MV-4-11 (cell line): ENCODE measurements around the gene PIP.
"Not testable (repeated sequence)": the region's sequence is repeated elsewhere in the genome, so short reads cannot be mapped to it uniquely, and the experiment has no call there.

ENCODE experiments used
- DNase-seq: peaks from one replicate; lab custom pipeline; 2025; lab: John Stamatoyannopoulos, UW

PIP gene, protein sequence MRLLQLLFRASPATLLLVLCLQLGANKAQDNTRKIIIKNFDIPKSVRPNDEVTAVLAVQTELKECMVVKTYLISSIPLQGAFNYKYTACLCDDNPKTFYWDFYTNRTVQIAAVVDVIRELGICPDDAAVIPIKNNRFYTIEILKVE

DNA sequence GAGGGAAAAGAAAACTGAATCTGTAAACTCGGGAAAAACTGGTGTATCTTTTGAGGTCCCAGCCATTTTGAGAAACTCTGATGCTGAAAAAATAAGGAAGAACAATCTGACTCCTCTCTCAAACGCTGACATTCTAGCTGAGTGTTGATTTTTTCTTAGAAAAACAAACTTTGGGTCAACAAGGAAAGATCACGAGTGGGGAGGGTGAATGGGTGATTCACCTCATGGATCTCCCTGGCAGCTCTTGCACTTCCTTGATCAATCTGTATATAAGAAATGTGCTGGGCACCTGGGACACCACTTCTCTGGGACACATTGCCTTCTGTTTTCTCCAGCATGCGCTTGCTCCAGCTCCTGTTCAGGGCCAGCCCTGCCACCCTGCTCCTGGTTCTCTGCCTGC is at the start of gene PIP:
Gene PIP, plus strand, starts transcription at position 297 of the 400 bp plus-strand sequence. Its CDS starts 40 bp downstream, at position 337.
- DNase-seq: no peak

DNA sequence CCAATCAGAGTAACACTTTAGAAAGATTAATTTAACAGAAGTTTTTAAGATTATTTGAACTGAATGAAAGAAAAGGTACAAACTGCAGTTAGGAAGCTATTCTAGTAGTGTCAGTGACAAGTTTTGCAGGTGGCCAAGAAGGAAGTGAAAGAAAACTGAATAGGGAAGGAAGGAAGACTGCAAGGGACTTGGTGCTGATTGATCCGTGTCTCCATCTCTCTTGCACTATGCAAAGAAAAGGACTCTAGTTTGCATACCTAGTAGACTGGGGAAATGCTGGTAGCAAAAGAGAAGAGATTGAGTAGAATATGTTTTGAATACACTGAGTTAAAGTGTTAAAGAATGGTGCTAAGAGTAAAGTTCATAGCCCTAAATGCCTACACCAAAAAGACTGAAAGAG is 46.8 kb upstream of the PIP start:
- peak; percentile 79 for DNase-seq

DNA sequence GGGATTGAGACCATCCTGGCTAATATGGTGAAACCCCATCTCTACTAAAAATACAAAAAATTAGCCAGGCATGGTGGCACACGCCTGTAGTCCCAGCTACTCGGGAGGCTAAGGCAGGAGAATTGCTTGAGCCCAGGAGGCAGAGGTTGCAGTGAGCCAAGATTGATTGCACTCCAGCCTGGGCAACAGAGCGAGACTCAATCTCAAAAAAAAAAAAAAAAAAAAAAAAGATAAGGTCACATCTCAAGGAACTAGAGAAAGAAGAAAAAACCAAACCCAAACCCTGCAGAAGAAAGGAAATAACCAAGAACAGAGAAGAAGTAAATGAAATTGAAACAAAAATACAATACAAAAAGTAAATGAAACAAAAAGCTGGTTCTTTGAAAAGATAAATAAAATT is 46.3 kb upstream of the PIP start:
- not testable (repeated sequence) for DNase-seq

DNA sequence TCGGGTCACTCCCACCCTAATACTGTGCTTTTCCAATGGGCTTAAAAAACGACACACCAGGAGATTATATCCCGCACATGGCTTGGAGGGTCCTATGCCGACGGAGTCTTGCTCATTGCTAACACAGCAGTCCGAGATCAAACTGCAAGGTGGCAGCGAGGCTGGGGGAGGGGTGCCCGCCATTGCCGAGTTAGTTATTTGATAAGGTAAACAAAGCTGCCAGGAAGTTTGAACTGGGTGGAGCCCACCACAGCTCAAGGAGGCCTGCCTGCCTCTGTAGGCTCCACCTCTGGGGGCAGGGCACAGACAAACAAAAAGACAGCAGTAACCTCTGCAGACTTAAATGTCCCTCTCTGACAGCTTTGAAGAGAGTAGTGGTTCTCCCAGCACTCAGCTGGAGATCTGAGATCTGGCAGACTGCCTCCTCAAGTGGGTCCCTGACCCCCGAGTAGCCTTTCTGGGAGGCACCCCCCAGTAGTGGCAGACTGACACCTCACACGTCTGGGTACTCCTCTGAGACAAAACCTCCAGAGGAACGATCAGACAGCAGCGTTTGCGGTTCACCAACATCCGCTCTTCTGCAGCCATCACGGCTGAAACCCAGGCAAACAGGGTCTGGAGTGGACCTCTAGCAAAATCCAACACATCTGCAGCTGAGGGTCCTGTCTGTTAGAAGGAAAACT is 43.2 kb upstream of the PIP start:
- DNase-seq: not testable (repeated sequence)

DNA sequence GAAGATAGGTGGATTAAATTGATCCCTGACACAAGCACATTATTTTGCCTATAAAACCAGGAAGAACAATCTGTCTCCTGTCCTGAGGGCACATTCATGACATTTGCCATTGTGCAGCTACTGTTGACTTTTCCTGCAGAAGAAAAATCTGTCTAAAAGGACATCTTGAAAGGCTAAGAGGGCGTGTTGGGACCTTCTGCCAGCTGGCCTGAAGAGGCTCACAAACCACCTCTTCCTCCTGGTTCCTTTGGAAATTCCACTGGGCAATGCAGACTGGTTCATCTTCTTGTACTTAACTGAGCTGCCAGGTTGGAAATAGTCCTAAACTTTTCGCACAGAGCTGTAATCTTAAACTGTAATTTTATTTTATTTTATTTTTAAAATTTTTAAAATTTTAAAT is 35.7 kb upstream of the PIP start:
- DNase-seq: no peak

DNA sequence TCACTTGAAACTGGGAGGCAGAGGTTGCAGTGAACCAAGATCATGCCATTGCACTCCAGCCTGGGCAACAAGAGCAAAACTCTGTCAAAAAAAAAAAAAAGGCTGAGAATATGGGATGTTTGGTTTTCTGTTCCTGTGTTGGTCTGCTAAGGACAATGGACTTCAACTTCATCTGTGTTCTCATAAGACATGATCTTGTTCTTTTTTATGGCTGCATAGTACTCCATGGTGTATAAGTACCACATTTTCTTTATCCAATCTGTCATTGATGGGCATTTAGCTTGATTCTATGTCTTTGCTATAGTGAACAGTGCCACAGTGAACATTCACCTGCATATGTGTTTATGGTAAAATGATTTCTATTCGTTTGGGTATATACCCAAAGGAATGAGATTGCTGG is 32.3 kb upstream of the PIP start:
- not testable (repeated sequence) for DNase-seq

DNA sequence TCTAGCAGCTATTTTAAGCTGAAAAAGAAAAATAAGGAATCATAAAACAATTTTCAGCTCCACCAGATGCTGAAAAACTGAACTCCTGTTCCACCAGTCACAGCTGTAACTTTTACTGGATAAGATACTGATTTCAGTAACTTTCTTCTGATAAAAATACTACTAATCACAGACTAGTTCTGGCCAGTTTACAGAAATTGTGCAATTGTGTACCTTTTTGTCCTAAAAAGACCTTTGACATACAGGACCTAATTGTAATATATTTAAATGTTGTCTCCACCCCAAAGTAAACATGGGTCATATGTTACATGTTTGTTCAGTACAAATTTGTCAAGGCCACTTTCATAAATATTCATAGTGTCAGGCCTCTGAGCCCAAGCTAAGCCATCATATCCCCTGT is 27.1 kb upstream of the PIP start:
- no peak for DNase-seq

DNA sequence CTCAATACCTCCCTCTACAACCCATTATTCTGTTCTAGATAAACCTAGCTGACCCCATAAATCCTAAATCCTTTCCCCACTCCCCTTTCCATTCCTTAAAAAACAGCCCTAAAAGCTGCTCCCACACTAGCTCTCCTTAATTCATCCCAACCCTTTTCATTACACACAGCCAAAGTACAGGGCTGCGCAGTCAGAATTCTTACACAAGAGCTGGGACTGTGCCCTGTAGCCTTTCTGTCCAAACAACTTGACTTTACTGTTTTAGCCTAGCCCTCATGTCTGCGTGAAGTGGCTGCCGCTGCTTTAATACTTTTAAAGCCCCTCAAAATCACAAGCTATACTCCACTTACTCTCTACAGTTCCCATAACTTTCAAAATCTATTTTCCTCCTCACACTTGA is 23.9 kb upstream of the PIP start:
- not testable (repeated sequence) for DNase-seq

DNA sequence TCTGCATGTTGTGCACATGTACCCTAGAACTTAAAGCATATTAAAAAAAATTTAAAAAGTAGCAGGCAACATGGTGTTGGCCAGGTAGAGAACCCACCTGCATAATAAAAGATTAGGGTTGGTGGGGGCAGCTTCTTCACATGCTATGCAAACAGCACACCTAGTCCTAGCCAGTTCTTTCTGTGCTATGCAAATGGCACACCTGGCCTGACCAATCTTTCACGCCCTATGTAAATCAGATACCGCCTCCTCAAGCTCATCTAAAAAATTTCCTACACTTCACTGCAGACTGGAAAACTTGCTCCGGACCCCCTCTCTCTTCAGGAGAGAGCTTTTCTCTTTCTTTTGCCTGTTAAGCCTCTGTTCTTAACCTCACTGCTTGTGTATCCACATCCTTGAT is 14.5 kb upstream of the PIP start:
- DNase-seq: no peak

DNA sequence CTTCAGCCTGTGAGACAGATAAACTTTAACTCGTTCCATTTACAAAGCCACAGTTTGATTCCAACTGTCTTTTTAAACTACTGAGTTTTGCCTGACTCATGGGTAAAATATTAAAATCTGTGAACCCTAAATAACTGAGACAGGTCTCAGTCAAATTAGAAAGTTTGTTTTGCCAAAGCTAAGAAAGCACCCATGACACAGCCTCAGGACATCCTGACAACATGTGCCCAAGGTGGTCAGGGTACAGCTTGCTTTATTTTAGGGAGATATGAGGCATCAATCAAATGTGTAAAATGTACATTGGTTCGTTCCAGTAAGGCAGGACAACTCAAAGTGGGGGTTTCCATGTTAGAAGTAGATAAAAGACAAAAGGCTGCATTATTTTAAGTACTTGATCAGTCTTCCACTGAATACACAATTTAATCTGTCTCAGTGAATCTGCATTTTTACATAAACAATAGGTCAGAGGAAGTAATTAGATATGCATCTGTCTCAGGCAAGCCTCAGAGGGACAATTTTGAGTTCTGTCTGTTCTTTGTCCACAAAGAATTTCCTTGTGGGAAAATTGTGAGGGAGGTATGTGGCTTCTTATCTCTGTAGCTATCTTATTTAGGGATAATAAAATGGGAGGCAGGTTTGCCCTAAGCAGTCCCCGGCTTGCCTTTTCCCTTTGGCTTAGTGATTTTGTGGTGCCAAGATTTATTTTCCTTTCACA is 11.0 kb upstream of the PIP start:
- no peak for DNase-seq

DNA sequence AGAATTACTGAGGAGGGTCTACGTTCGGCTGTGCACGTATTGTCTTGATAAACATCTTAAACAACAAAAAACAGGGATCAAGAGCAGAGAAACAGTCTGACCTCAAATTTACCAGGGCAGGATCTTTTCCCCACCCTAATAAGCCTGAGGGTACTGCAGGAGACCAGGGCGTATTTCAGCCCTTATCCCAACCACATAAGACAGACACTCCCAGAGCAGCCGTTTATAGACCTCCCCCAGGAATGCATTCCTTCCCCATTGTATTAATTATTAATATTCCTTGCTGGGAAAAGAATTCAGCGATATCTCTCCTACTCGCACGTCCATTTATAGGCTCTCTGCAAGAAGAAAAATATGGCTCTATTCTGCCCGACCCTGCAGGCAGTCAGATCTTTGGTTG is 8.6 kb upstream of the PIP start:
- not testable (repeated sequence) for DNase-seq

DNA sequence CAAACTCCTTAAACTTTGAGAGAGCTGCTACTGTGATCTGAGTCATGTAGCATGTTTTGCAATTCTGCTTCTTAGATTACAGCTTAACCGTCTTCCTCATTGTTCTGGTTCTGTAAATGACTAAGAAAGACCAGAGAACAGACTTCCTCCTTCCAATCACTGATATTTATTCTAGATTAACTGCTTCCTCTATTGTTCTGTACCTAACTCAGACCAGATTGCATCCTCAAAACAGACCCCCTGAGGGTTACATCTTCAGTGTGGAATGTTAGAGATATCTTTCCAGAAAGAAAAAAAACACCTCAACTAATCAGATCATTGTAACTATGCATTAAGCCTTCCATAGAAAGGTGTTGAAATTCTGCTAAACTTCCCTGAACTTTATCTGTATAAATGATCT is 5.7 kb upstream of the PIP start:
- DNase-seq: peak; percentile 98

DNA sequence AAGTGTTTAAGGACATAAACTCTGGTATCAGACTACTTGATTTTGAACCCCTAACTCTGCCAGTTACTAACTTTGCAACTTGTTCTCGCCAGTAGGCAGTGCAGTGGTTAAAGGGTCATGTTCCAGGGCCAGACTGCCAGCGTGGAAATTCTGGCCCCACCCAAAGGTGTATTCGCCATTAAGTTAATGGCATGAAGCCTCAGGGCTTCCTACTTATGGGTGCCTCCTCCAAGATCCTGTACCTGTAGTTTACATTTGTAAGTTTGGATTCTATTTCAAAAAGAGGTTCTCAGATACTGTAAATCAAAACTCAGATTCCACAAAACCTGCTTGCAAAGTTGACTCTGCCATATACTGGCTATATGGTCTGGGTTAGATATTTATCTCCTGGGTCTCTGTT is 2.8 kb upstream of the PIP start:
- no peak for DNase-seq

DNA sequence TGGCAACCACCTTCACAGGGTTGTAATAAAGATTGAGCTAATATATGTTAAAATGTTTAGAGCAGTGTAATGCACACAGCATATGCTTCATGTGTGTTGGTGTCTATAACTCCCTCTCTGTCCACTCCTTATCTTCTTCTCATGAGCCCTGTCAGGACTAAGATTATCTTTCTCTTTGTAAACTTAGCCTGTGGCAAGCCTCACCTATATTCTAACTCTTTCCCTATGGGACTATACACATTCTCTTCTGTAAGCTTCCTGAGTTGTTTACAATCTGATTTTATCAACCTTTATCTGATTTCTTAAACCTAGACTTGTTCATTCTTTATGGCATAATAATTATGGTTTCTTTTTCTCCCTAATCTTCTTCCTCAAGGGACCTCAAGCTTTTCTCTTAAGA is 2.4 kb upstream of the PIP start:
- DNase-seq: no peak

DNA sequence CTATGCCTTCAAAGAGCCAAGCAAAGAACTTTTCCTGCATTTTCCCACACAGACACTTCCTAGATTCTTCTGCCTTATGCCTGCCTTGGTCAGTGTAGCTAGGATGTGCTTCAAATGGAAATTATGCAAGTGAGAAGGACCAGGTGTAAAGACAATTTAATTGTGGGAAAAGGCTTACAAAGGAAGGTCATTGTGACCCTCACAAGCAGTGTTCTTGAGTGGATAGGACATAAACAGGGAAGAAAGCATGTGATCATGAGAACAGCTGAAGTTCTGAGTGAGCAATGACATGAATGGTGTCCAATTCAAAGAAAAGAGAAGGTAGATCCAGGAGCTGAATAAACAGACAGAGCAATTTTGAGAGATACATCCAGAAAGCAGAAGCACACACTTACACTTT is 1.3 kb upstream of the PIP start:
- DNase-seq: no peak

DNA sequence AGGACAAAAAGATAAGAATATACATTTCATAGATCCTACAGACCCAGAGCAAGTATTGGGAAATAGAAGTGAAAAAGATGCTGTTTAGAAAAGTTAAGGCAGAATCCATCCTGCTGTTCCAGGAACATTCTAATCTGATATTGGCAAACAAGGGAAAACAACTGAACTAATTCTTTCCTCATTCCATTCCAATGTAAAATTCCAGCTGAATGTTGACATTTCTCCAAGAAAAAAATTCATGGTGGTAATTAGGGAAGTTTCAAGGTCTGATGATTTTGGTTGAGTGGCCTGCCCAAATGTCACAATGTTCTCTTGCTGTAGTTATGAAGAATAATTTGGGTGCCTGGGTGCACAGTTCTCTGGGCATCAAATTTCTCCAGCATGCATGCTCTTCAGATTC is 15.2 kb downstream of the PIP start:
- DNase-seq: no peak

DNA sequence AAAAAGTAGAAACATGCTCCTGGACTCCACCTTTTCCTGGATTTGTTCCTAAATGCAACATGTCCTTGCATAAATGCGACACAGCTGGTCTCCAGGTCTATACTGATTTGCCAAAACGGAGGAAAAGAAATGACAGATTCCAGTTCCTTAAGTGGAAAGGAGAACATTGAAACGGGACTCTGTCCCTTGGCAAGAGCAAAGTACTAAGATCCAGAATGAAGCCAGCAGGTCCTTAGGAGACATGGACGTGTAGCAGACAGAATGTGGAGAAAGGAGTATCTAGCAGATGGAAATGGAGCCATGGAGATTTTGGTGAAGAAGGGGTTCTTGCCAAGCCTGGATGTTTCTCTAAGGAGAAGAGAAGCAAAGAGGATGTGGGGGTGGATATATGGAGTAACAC is 16.2 kb downstream of the PIP start:
- no peak for DNase-seq

DNA sequence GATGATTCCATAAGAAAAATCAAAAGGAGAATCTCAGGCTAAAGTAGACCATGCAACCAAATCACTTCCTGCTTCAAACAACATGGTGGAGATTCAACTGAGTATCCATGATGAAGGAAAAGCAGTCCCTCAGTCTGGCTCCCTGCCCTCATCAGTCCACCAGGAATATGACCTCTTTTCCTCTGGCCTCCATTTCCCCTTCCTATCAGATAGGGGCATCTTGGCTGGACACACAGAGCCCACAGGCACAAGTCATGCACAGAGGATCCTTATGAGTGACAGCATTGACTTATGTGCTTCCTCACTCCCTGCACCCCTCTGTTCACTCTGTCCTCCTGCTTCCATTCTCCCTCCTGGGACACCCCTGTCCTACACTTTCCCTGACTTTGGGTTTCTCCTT is 16.8 kb downstream of the PIP start:
- no peak for DNase-seq

DNA sequence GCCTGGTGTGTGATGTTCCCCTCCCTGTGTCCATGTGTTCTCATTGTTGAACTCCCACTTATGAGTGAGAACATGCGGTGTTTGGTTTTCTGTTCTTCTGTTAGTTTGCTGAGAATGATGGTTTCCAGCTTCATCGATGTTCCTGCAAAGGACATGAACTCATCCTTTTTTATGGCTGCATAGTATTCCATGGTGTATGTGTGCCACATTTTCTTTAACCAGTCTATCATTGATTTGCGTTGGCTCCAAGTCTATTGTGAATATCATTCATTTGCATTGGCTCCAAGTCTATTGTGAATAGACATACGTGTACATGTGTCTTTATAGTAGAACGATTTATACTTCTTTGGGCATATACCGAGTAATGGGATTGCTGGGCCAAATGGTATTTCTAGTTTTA is 18.8 kb downstream of the PIP start:
- not testable (repeated sequence) for DNase-seq

DNA sequence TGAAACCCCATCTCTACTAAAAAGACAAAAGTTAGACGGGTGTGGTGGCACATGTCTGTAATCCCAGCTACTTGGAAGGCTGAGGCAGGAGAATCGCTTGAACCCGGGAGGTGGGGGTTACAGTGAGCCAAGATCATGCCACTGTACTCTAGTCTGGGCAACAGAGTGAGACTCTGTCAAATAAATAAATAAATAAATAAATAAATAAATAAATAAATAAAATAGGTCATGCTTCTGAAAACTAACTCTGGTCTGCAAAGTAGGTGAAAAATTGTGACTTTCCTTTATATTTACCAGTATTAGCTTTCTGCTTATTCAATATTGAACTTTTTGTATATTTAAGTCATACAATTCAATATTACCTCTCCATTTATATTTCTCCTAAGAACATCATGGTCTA is 26.7 kb downstream of the PIP start:
- DNase-seq: not testable (repeated sequence)

DNA sequence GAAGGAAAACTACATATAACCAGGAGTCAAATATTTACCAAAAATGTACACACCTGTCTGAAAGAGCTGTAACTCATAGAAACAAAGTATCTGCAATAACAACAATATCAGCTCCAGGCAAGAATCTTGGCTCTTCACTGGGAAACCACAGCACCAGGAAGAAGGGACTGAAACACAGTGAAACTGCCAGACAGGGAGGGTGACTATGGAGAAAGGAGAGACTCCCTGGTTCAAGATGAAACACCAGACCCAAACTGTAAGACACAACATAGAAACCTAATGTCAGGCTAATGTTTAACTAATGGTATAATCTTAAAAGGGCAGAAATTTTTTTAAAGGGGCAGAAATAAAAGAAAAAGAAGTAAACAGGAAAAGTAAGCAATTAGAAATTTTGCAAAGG is 39.8 kb downstream of the PIP start:
- DNase-seq: no peak

DNA sequence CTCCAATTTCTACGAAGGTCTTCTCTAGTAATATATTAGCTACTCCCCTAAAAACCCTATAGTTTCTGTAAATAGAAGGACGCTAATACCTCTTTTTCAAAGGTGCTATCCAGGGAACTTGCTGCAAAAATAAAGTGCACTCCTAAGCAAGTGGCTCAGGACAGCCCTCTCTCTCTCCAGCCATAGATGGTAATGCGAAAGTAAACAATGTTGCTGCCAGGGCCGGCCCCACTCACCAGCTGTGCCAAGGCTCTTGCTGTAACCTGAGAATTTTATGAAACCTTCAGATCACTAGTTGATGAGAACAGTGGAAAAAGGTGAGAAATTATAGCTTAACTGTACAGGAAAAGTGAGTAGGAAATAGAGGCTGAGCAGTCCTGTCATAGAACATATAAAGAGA is 40.5 kb downstream of the PIP start:
- no peak for DNase-seq

DNA sequence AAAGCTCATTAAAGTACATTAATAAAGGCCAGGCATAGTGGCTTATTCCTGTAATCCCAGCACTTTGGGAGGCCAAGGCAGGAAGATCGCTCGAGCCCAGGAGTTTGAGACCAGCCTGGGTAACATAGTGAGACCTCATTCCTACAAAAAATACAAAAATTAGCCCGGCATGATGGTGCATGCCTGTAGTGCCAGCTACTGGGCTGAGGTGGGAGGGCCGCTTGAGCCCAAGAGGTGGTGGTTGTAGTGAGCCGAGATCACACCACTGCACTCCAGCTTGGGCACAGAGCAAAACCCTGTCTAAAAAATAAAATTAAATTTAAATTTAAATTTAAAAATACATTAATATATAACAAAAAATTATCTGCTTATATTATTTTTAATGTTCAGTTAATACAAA is 44.3 kb downstream of the PIP start:
- no peak for DNase-seq
